HUES64 (cell line): Measurements from ENCODE around the gene GON4L.

ENCODE experiments used
- H3K27ac ChIP-seq: 2 replicates; pipeline ENCODE4 v1.7.0; 2013; ENCODE audit warnings: low read depth, low read length, inconsistent platforms
- H3K27me3 ChIP-seq: 2 replicates; pipeline ENCODE4 v1.6.1; 2013; ENCODE audit warnings: mild to moderate bottlenecking, low read length; ENCODE audit not compliant: insufficient read depth
- H3K36me3 ChIP-seq: 2 replicates; pipeline ENCODE4 v1.6.1; 2013; ENCODE audit warnings: mild to moderate bottlenecking, low read length; ENCODE audit not compliant: insufficient read depth
- H3K4me1 ChIP-seq: 2 replicates; pipeline ENCODE4 v1.6.1; 2013; ENCODE audit warnings: mild to moderate bottlenecking, low read length, moderate library complexity; ENCODE audit not compliant: insufficient read depth
- H3K4me3 ChIP-seq: 2 replicates; pipeline ENCODE4 v1.5.1; 2013; ENCODE audit warnings: mild to moderate bottlenecking, low read length, moderate library complexity
- H3K9ac ChIP-seq: 2 replicates; pipeline ENCODE4 v1.6.1; 2013; ENCODE audit warnings: mild to moderate bottlenecking, low read depth, low read length
- H3K9me3 ChIP-seq: 2 replicates; pipeline ENCODE4 v1.6.1; 2013; ENCODE audit warnings: low read depth, low read length; ENCODE audit not compliant: insufficient read depth
- WGBS: fragments of 150-250, 120-280 bp; methylation state at CpG from one replicate; pipeline ENCODE4 v1.1.7; 2013; ENCODE audit warnings: missing lambda C conversion rate; 5-methylcytosine and 5-hydroxymethylcytosine counted together

GON4L gene

DNA sequence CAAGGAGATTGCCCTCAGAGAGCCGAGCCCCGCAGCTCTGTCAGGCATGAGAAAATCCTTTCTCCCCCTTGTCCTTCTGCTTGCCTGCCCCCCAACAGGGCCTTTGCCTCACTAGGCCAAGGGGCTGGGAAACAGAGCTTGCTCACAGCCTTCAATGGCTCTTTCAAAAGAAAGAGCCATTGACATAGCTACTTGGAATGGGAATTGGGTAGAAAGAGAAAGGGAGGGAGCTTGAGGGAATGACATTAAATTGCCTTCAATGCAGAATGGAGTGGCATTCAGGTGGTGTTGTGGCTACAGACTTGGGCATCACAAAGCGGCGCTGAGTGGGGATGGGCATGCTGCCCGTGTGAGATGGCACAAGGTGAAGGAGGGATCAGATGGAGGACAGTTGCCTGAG is 15.5 kb upstream of the GON4L start:
- H3K4me1 ChIP-seq = no peaks in the 10 kb centered on the region
- H3K9me3 ChIP-seq = no peaks in the 10 kb centered on the region
- H3K4me3 ChIP-seq = no peak overlapping the region
- 95% methylated on average over 5 of the region's 5 CpGs for WGBS
- no peaks in the 10 kb centered on the region for H3K36me3 ChIP-seq
- no peaks in the 10 kb centered on the region; the same call in 1 of the 2 replicates for H3K27me3 ChIP-seq
- H3K9ac ChIP-seq = no peak overlapping the region
- H3K27ac ChIP-seq = no peak overlapping the region

DNA sequence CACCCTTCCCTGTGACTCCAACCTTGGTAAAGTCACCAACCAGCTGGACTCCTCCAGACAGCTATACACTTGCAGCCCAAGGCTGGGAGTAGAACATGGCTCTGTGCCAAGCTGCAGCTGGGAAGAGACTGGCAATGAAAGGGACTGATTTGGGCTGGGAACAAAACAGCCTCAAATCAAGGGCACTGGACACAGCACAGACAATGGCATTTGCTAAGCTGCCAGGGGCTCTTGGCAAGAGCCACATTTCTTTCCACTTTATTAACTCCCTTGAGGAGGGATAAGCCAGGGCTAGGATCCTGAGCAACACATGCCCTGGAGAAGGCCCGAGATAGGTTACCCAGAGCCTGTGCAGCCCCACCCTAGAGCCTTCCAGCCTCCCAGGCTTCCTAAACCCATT is 14.4 kb upstream of the GON4L start:
- Histone ChIP-seq H3K27ac (no peak overlapping the region), H3K4me3 (no peak overlapping the region), H3K9me3 (no peaks in the 10 kb centered on the region), H3K9ac (no peak overlapping the region), H3K27me3 (no peaks in the 10 kb centered on the region; the same call in 1 of the 2 replicates), H3K36me3 (no peaks in the 10 kb centered on the region), H3K4me1 (no peaks in the 10 kb centered on the region)
- 86% methylated on average over 1 of the region's 1 CpG for WGBS

- WGBS = 89% methylated on average over 8 of the region's 8 CpGs
- Histone ChIP-seq H3K9ac (no peak overlapping the region), H3K4me3 (no peak overlapping the region), H3K27ac (no peak overlapping the region), H3K4me1 (no peaks in the 10 kb centered on the region), H3K36me3 (no peaks in the 10 kb centered on the region), H3K27me3 (no peaks in the 10 kb centered on the region; the same call in 1 of the 2 replicates), H3K9me3 (no peaks in the 10 kb centered on the region)
Measured at GRCh38 chr1:155867766-155868165, 10.8 kb upstream of the GON4L start.

DNA sequence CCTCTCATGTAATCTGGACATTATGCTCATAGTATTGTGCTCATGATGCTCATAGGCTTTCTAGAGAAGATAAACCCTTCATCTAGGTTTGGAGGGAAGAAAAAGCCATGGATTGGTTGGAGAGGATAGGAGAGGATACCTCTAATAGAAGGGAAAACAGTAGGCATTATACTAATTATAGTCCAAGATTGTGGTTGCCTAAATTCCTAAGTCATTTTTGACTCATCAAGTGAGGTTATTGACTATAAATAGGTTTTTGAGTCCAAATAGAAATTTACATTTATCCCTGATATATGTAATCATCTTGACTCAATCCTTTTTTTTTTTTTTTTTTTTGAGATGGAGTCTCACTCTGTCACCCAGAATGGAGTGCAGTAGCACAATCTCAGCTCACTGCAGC is 7.4 kb upstream of the GON4L start:
- H3K9me3 ChIP-seq = no peaks in the 10 kb centered on the region
- no peaks in the 10 kb centered on the region for H3K36me3 ChIP-seq
- H3K27me3 ChIP-seq = peaks cover 6% of the 10 kb centered on the region; the same call in 1 of the 2 replicates
- H3K27ac ChIP-seq = no peak overlapping the region
- no peak overlapping the region for H3K9ac ChIP-seq
- H3K4me3 ChIP-seq = no peak overlapping the region
- H3K4me1 ChIP-seq = no peaks in the 10 kb centered on the region; the same call in 1 of the 2 replicates

DNA sequence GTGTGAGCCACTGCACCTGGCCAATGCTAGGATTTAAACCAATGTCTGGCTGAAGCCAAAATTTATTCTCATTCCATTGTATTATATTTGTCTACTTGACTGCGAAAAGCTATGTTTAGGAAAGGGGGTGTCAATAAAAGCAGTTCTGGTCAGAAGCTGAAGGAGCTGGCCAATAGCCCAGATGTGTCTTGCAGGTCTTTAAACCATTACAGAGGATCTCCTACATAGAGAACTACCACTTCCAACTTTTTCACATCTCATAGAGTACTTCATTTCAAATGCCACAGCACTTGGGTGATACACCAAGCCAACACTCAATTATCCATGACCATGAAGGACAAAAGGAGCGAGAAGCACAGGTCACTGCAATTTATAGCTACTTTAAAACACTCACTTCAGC is 4.9 kb upstream of the GON4L start:
- WGBS = 93% methylated on average over 1 of the region's 2 CpGs
- no peak overlapping the region for H3K27ac ChIP-seq

GRCh38 chr1:155860970-155861510 is 4.0 kb upstream of the GON4L start:
- H3K4me1 ChIP-seq = no peaks in the 10 kb centered on the region; the same call in 1 of the 2 replicates
- H3K27ac ChIP-seq = no peak overlapping the region
- no peaks in the 10 kb centered on the region for H3K36me3 ChIP-seq
- no peak overlapping the region for H3K4me3 ChIP-seq
- peaks cover 6% of the 10 kb centered on the region; the same call in 1 of the 2 replicates for H3K27me3 ChIP-seq
- no peaks in the 10 kb centered on the region for H3K9me3 ChIP-seq
- WGBS = 91% methylated on average over 2 of the region's 2 CpGs
- H3K9ac ChIP-seq = no peak overlapping the region

More for the DNA sequence above, 4.9 kb upstream of the GON4L start:
- no peak overlapping the region for H3K9ac ChIP-seq
- H3K4me1 ChIP-seq = no peaks in the 10 kb centered on the region; the same call in 1 of the 2 replicates
- H3K4me3 ChIP-seq = no peak overlapping the region
- peaks cover 6% of the 10 kb centered on the region; the same call in 1 of the 2 replicates for H3K27me3 ChIP-seq
- no peaks in the 10 kb centered on the region for H3K9me3 ChIP-seq
- no peaks in the 10 kb centered on the region for H3K36me3 ChIP-seq

- Histone ChIP-seq H3K9ac (no peak overlapping the region), H3K4me1 (no peaks in the 10 kb centered on the region; the same call in 1 of the 2 replicates), H3K4me3 (peak overlapping the region; percentile 18; the same call in 1 of the 2 replicates), H3K36me3 (no peaks in the 10 kb centered on the region; the same call in 1 of the 2 replicates), H3K9me3 (no peaks in the 10 kb centered on the region), H3K27ac (no peak overlapping the region), H3K27me3 (peaks cover 6% of the 10 kb centered on the region; the same call in 1 of the 2 replicates)
- WGBS = 84% methylated on average over 34 of the region's 35 CpGs
Measured at GRCh38 chr1:155859881-155860871, 3.2 kb upstream of the GON4L start.

DNA sequence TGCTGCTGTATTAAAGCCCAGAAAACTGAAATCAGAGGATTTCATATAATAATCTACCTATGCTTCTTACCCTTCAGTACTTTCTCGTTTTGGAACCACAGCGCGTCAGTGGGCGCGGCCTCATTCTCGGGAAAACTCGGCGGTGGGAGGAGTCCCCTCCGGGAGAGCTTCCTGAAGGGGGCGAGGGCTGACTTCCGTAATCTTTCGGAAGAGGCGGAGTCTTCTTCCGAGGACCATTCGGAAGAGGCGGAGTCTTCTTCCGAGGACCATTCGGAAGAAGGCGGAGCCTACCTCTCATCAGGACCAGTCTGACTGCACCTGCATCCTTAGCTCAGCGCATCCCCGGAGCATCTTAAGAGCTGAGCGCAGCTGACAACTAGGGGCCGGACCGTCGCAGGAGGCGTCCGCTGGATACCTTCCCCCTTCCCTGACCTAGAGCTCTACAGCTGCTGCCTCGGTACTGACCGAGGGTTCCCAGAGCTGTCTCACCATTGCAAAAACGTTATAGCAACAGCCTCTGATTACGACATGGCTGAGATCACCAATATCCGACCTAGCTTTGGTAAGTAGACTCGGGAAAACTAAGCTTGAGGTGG is 2.3 kb upstream of the GON4L start, which contains the start of gene SYT11:
SYT11 (plus strand) TSS at position 334 of the 596 bp plus-strand sequence; CDS start at position 529, 195 bp downstream.
- peaks cover 6% of the 10 kb centered on the region; the same call in 1 of the 2 replicates for H3K27me3 ChIP-seq
- WGBS = 14% methylated on average over 33 of the region's 33 CpGs
- no peak within 1 kb of the TSS for H3K9ac ChIP-seq
- H3K4me1 ChIP-seq = no peaks in the 10 kb centered on the region; the same call in 1 of the 2 replicates
- H3K9me3 ChIP-seq = no peaks in the 10 kb centered on the region
- peaks cover 7% of the 10 kb centered on the region for H3K36me3 ChIP-seq
- peak within 1 kb of the TSS; percentile 47; the same call in 1 of the 2 replicates for H3K27ac ChIP-seq
- peak within 1 kb of the TSS; percentile 50 for H3K4me3 ChIP-seq

GRCh38 chr1:155858800-155859233 is 1.8 kb upstream of the GON4L start:
- no peaks in the 10 kb centered on the region; the same call in 1 of the 2 replicates for H3K4me1 ChIP-seq
- no peak overlapping the region for H3K9ac ChIP-seq
- H3K9me3 ChIP-seq = no peaks in the 10 kb centered on the region
- H3K36me3 ChIP-seq = peaks cover 11% of the 10 kb centered on the region
- WGBS = 81% methylated on average over 12 of the region's 12 CpGs
- peak overlapping the region; percentile 47; the same call in 1 of the 2 replicates for H3K27ac ChIP-seq
- H3K4me3 ChIP-seq = peak overlapping the region; percentile 50
- H3K27me3 ChIP-seq = peaks cover 6% of the 10 kb centered on the region; the same call in 1 of the 2 replicates

DNA sequence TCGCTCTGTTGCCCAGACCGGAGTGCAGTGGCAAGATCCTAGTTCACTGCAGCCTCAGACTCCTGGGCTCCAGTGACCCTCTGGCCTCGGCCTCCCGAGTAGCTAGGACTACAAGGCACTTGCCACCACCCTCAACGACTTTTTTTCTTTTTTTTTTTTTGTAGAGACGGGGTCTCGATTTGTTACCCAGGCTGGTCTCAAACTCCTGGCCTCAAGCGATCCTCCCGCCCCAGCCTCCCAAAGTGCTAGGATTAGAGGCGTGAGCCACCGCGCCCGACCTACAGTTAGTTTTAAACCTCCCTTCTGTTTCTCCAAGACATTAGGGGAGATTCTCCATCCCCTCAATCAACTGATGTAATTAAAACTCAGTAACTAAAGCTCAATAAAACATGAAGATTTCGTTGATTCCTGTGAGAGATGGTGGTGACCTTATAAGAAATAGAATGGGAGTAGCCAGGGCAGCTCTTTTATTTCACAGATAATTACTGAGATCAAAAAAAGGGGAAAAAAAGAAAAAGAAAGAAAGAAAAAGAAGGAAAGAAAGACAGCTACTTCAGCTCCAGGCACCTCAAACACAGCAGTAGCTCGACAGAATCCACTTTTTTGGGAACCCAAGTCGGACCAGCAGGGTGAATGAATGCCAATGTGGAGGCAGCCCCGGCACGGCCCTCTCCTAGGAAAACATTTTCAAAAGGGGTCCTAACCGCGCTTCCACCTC is 598 bp downstream of the GON4L start:
- Histone ChIP-seq H3K27ac (peak overlapping the region; percentile 52), H3K4me1 (no peaks in the 10 kb centered on the region; the same call in 1 of the 2 replicates), H3K27me3 (no peaks in the 10 kb centered on the region), H3K9ac (peak overlapping the region; percentile 85), H3K36me3 (peaks cover 35% of the 10 kb centered on the region), H3K4me3 (peak overlapping the region; percentile 91), H3K9me3 (no peaks in the 10 kb centered on the region)
- 58% methylated on average over 19 of the region's 20 CpGs for WGBS
